HG03571 (cell line): ENCODE measurements around the gene NUDT5.
A peak's percentile ranks its signal among the peaks of the same experiment; 100 is the strongest.
"Not testable (repeated sequence)": the region's sequence is repeated elsewhere in the genome, so short reads cannot be mapped to it uniquely, and the experiment has no call there.

Source experiments
- ATAC-seq: cut with Tn5 transposase; IDR thresholded peaks from one replicate; pipeline ENCODE4 v1.9.1; 2021; ENCODE audit not compliant: unreplicated experiment

The NUDT5 gene

GRCh38 chr10:12207114-12207513, 11.4 kb upstream of the NUDT5 start:
- ATAC-seq: no peak

- no peak for ATAC-seq
Measured at GRCh38 chr10:12205082-12205481, 9.4 kb upstream of the NUDT5 start.

- ATAC-seq: no peak
Measured at GRCh38 chr10:12202226-12202625, 6.5 kb upstream of the NUDT5 start.

GRCh38 chr10:12201543-12201942, 5.9 kb upstream of the NUDT5 start:
- ATAC-seq: no peak

- ATAC-seq: no peak
Measured at GRCh38 chr10:12200850-12201249, 5.2 kb upstream of the NUDT5 start.

- no peak for ATAC-seq
Measured at GRCh38 chr10:12198156-12198555, 2.5 kb upstream of the NUDT5 start.

GRCh38 chr10:12196531-12197211, 980 bp upstream of the NUDT5 start:
- ATAC-seq: no peak

- peak; percentile 1 for ATAC-seq
Measured at GRCh38 chr10:12195281-12195602, 449 bp downstream of the NUDT5 start.

GRCh38 chr10:12194752-12195271, 879 bp downstream of the NUDT5 start:
- no peak for ATAC-seq

- no peak for ATAC-seq
Measured at GRCh38 chr10:12193193-12193592, 2.5 kb downstream of the NUDT5 start.

GRCh38 chr10:12191715-12192114, 4.0 kb downstream of the NUDT5 start:
- ATAC-seq: no peak

GRCh38 chr10:12189426-12189825, 6.3 kb downstream of the NUDT5 start:
- ATAC-seq: no peak

- no peak for ATAC-seq
Measured at GRCh38 chr10:12188656-12189055, 7.0 kb downstream of the NUDT5 start.

- no peak for ATAC-seq
Measured at GRCh38 chr10:12187321-12187905, 8.3 kb downstream of the NUDT5 start.

- no peak for ATAC-seq
Measured at GRCh38 chr10:12186323-12186722, 9.4 kb downstream of the NUDT5 start.

- ATAC-seq: no peak
Measured at GRCh38 chr10:12184165-12184564, 11.5 kb downstream of the NUDT5 start.

- ATAC-seq: no peak
Measured at GRCh38 chr10:12181065-12181775, 14.5 kb downstream of the NUDT5 start.

- ATAC-seq: no peak
Measured at GRCh38 chr10:12180221-12180974, 15.3 kb downstream of the NUDT5 start.

- no peak for ATAC-seq
Measured at GRCh38 chr10:12179606-12180170, 16.0 kb downstream of the NUDT5 start.

- no peak for ATAC-seq
Measured at GRCh38 chr10:12177642-12178041, 18.0 kb downstream of the NUDT5 start.

GRCh38 chr10:12171512-12171911, 24.2 kb downstream of the NUDT5 start:
- not testable (repeated sequence) for ATAC-seq
